22Rv1 (cell line): ENCODE results near the gene ACD.

Source experiments
- ZFX ChIP-seq: fragments of 450-650 bp; IDR thresholded peaks from 2 replicates; pipeline ENCODE4 v1.6.1; 2017; ENCODE audit warnings: antibody characterized with exemption, borderline replicate concordance
- TF ChIP-seq, protein P1 (sequence below): fragments of 450-650 bp; IDR thresholded peaks from 2 replicates; pipeline ENCODE4 v1.5.1; 2017; ENCODE audit warnings: mild to moderate bottlenecking

DNA sequence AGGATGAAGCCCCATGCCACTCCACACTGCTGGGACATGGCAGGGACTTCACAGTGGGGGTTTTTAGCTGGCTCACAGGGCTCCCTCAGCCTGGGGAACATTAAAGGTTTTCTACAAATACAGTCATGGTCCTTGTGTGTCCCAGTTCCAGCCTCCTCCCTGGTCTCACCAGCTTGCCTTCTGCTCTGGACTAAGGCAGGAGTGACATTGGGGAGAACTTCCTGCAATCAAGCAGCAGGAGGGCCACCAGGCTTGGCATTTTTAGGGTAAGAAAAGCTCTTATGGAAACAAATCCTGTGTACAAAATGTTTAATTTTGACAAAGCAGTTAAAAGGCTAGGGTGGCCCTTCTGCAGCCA lies 2.6 kb upstream of the ACD start:
- TF ChIP-seq, protein P1, sequence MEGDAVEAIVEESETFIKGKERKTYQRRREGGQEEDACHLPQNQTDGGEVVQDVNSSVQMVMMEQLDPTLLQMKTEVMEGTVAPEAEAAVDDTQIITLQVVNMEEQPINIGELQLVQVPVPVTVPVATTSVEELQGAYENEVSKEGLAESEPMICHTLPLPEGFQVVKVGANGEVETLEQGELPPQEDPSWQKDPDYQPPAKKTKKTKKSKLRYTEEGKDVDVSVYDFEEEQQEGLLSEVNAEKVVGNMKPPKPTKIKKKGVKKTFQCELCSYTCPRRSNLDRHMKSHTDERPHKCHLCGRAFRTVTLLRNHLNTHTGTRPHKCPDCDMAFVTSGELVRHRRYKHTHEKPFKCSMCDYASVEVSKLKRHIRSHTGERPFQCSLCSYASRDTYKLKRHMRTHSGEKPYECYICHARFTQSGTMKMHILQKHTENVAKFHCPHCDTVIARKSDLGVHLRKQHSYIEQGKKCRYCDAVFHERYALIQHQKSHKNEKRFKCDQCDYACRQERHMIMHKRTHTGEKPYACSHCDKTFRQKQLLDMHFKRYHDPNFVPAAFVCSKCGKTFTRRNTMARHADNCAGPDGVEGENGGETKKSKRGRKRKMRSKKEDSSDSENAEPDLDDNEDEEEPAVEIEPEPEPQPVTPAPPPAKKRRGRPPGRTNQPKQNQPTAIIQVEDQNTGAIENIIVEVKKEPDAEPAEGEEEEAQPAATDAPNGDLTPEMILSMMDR, result no peak
- no peak for TF ChIP-seq ZFX
